IMR-90 (cell line): ENCODE measurements around the gene POM121L2.

Experiments used
- BHLHE40 ChIP-seq: fragments of 150-350 bp; IDR thresholded peaks from 2 replicates; pipeline ENCODE4 v1.6.1; 2016; ENCODE audit warnings: mild to moderate bottlenecking, low read depth, low read length
- CEBPB ChIP-seq: IDR thresholded peaks from 2 replicates; pipeline ENCODE4 v1.6.1; 2012; ENCODE audit warnings: low read depth, low read length, improper control_type of control experiment
- CTCF ChIP-seq: conservative IDR thresholded peaks from 2 replicates; pipeline ENCODE4 v1.5.1; 2012; ENCODE audit warnings: mild to moderate bottlenecking, low read depth, low read length, improper control_type of control experiment
- MAFK ChIP-seq: IDR thresholded peaks from 2 replicates; pipeline ENCODE4 v1.6.1; 2012; ENCODE audit warnings: low read depth, low read length, improper control_type of control experiment
- MAZ ChIP-seq: IDR thresholded peaks from 2 replicates; pipeline ENCODE4 v1.6.1; 2012; ENCODE audit warnings: low read depth, mild to moderate bottlenecking, low read length, improper control_type of control experiment, moderate library complexity, borderline replicate concordance
- NFE2L2 ChIP-seq: fragments of 150-350 bp; IDR thresholded peaks from 2 replicates; pipeline ENCODE4 v1.6.1; 2016; ENCODE audit warnings: low read depth, mild to moderate bottlenecking, low read length
- POLR2A ChIP-seq: IDR thresholded peaks from 2 replicates; pipeline ENCODE4 v1.6.1; 2012; ENCODE audit warnings: mild to moderate bottlenecking, low read depth, low read length
- RAD21 ChIP-seq: IDR thresholded peaks from 2 replicates; pipeline ENCODE4 v1.6.1; 2012; ENCODE audit warnings: low read length, improper control_type of control experiment
- RCOR1 ChIP-seq: IDR thresholded peaks from 2 replicates; pipeline ENCODE4 v1.6.1; 2012; ENCODE audit warnings: mild to moderate bottlenecking, low read length, improper control_type of control experiment; ENCODE audit not compliant: insufficient replicate concordance
- RFX5 ChIP-seq: IDR thresholded peaks from 2 replicates; pipeline ENCODE4 v1.8.0; 2012; ENCODE audit warnings: low read depth, mild to moderate bottlenecking, low read length, moderate library complexity

GRCh38 chr6:27294409-27294808 is 17.7 kb downstream of the POM121L2 start:
- TF ChIP-seq CEBPB (no peak), MAZ (no peak), POLR2A (no peak), CTCF (no peak), BHLHE40 (no peak), MAFK (no peak), RCOR1 (no peak), RFX5 (no peak), RAD21 (no peak), NFE2L2 (no peak)
